ENCODE measurements around the gene AFF1. TPM values are rescaled to one million over a fixed set of nuclear protein-coding genes. Genes with fewer than 3 reads are reported as not detected.

AFF1 gene
- polyA plus RNA-seq, 1 donor (not counting 4 experiments of a cell fraction or from before 2014, with no cell fraction given): 14.4 TPM

GRCh38 chr4:87180767-87181166 is 246.0 kb downstream of the AFF1 start:
- no peaks in the 10 kb centered on the region for H4K20me1 ChIP-seq (ENCODE audit: control insufficient read depth, extremely low read depth, insufficient read depth, low read length)
- H2AFZ ChIP-seq (ENCODE audit: control insufficient read depth, low read length): no peak overlapping the region
- H3K27ac ChIP-seq (ENCODE audit: control insufficient read depth, insufficient read depth, low read length): no peak overlapping the region
- DNase-seq (ENCODE audit: low read depth, low spot score) (no peak), FAIRE-seq (no peak)
- no peak overlapping the region for H3K4me3 ChIP-seq (ENCODE audit: control insufficient read depth in 2 of 3, extremely low read depth in 1 of 3, insufficient read depth in 2 of 3, low read depth in 1 of 3, low read length in 3 of 3)
- H3K4me2 ChIP-seq (ENCODE audit: control insufficient read depth, extremely low read depth, insufficient read depth, low read depth, low read length): no peak overlapping the region
- H3K27me3 ChIP-seq (ENCODE audit: control insufficient read depth, extremely low read depth, insufficient read depth, low read length): no peaks in the 10 kb centered on the region
- TF ChIP-seq EZH2 (IDR thresholded peaks at IDR 0.05; ENCODE audit: low read length): no peak
- TF ChIP-seq CTCF (optimal IDR thresholded peaks at IDR 0.05 in 1 of 3, IDR thresholded peaks at IDR 0.05 in 1 of 3, conservative IDR thresholded peaks at IDR 0.05 in 1 of 3; ENCODE audit: extremely low read depth in 1 of 3, insufficient read depth in 2 of 3, low read length in 3 of 3): no peak
- no peaks in the 10 kb centered on the region for H3K9me3 ChIP-seq (ENCODE audit: control insufficient read depth, low read depth, low read length)
- dilution Hi-C loops (cut with MboI; ENCODE audit: extremely low pct_ligation_motif_present, low sequenced_read_pairs): no loop called here
- no peaks in the 10 kb centered on the region for H3K36me3 ChIP-seq (ENCODE audit: control insufficient read depth in 2 of 2, extremely low read depth in 1 of 2, insufficient read depth in 2 of 2, low read length in 2 of 2)
- H3K79me2 ChIP-seq (ENCODE audit: control insufficient read depth, insufficient read depth, low read length): no peaks in the 10 kb centered on the region
- no peaks in the 10 kb centered on the region for H3K9me1 ChIP-seq (ENCODE audit: control insufficient read depth, extremely low read depth, insufficient read depth, low read length)
- H3K9ac ChIP-seq (ENCODE audit: control insufficient read depth, extremely low read depth, insufficient read depth, low read length): no peak overlapping the region
- H3K4me1 ChIP-seq (ENCODE audit: control insufficient read depth, extremely low read depth, insufficient read depth, low read length): no peaks in the 10 kb centered on the region

GRCh38 chr4:87185146-87185870 is 250.5 kb downstream of the AFF1 start:
- no peaks in the 10 kb centered on the region for H4K20me1 ChIP-seq (ENCODE audit: control insufficient read depth, extremely low read depth, insufficient read depth, low read length)
- no peaks in the 10 kb centered on the region for H3K4me1 ChIP-seq (ENCODE audit: control insufficient read depth, extremely low read depth, insufficient read depth, low read length)
- no peak for DNase-seq (ENCODE audit: low read depth, low spot score)
- H3K27ac ChIP-seq (ENCODE audit: control insufficient read depth, insufficient read depth, low read length): no peak overlapping the region
- no peak overlapping the region for H3K4me3 ChIP-seq (ENCODE audit: control insufficient read depth in 2 of 3, extremely low read depth in 1 of 3, insufficient read depth in 2 of 3, low read depth in 1 of 3, low read length in 3 of 3)
- dilution Hi-C loops (cut with MboI; ENCODE audit: extremely low pct_ligation_motif_present, low sequenced_read_pairs): no loop called here
- H3K9me1 ChIP-seq (ENCODE audit: control insufficient read depth, extremely low read depth, insufficient read depth, low read length): no peaks in the 10 kb centered on the region
- no peaks in the 10 kb centered on the region for H3K36me3 ChIP-seq (ENCODE audit: control insufficient read depth in 2 of 2, extremely low read depth in 1 of 2, insufficient read depth in 2 of 2, low read length in 2 of 2)
- no peak overlapping the region for H3K4me2 ChIP-seq (ENCODE audit: control insufficient read depth, extremely low read depth, insufficient read depth, low read depth, low read length)
- TF ChIP-seq CTCF (optimal IDR thresholded peaks at IDR 0.05 in 1 of 3, IDR thresholded peaks at IDR 0.05 in 1 of 3, conservative IDR thresholded peaks at IDR 0.05 in 1 of 3; ENCODE audit: extremely low read depth in 1 of 3, insufficient read depth in 2 of 3, low read length in 3 of 3) (no peak), EZH2 (IDR thresholded peaks at IDR 0.05; ENCODE audit: low read length) (no peak)
- H3K27me3 ChIP-seq (ENCODE audit: control insufficient read depth, extremely low read depth, insufficient read depth, low read length): no peaks in the 10 kb centered on the region
- H3K79me2 ChIP-seq (ENCODE audit: control insufficient read depth, insufficient read depth, low read length): no peaks in the 10 kb centered on the region
- FAIRE-seq: peak; percentile 48
- no peaks in the 10 kb centered on the region for H3K9me3 ChIP-seq (ENCODE audit: control insufficient read depth, low read depth, low read length)
- H2AFZ ChIP-seq (ENCODE audit: control insufficient read depth, low read length): no peak overlapping the region
- no peak overlapping the region for H3K9ac ChIP-seq (ENCODE audit: control insufficient read depth, extremely low read depth, insufficient read depth, low read length)

Measured in keratinocyte (primary cell).